Astrocyte (in vitro differentiated cells and primary cell): ENCODE measurements around the gene SOBP. TPM values are rescaled to one million over a fixed set of nuclear protein-coding genes. Genes with fewer than 3 reads are reported as not detected.
A peak's percentile ranks its signal among the peaks of the same experiment; 100 is the strongest.

Experiments used
- DNase-seq: peaks from one replicate; pipeline ENCODE4 v3.0.0-alpha.2; 2010; ENCODE audit warnings: low read depth
- FAIRE-seq: peaks from 2 replicates; lab custom pipeline; 2011; peaks lifted over from hg19 to GRCh38; lab: Jason Lieb, UNC
- H2AFZ ChIP-seq: 2 replicates; pipeline ENCODE4 v1.6.0; 2012; ENCODE audit warnings: low read depth, low read length, inconsistent platforms
- H3K27ac ChIP-seq: 2 replicates; pipeline ENCODE4 v1.5.1; 2011; ENCODE audit warnings: low read depth, low read length, inconsistent platforms
- H3K27me3 ChIP-seq: 2 replicates; pipeline ENCODE4 v1.6.0; 2011; ENCODE audit warnings: low read length, inconsistent platforms; ENCODE audit not compliant: insufficient read depth
- H3K36me3 ChIP-seq: 2 replicates; pipeline ENCODE4 v1.5.1; 2011; ENCODE audit warnings: low read length, inconsistent platforms; ENCODE audit not compliant: insufficient read depth
- H3K4me1 ChIP-seq: 2 replicates; pipeline ENCODE4 v1.5.1; 2011; ENCODE audit warnings: low read length, inconsistent platforms; ENCODE audit not compliant: insufficient read depth
- H3K4me2 ChIP-seq: 2 replicates; pipeline ENCODE4 v1.6.0; 2012; ENCODE audit warnings: low read length, inconsistent platforms
- H3K4me3 ChIP-seq: 2 replicates; pipeline ENCODE4 v1.5.1; 2011; ENCODE audit warnings: low read depth, mild to moderate bottlenecking, low read length, inconsistent platforms; ENCODE audit not compliant: insufficient read depth
- H3K79me2 ChIP-seq: 2 replicates; pipeline ENCODE4 v1.6.0; 2012; ENCODE audit warnings: mild to moderate bottlenecking, low read length, inconsistent platforms; ENCODE audit not compliant: insufficient read depth
- H3K9ac ChIP-seq: 2 replicates; pipeline ENCODE4 v1.6.0; 2012; ENCODE audit warnings: mild to moderate bottlenecking, low read length, inconsistent platforms
- H3K9me3 ChIP-seq: 2 replicates; pipeline ENCODE4 v1.5.1; 2012; ENCODE audit warnings: low read depth, mild to moderate bottlenecking, low read length, inconsistent platforms; ENCODE audit not compliant: insufficient read depth
- H4K20me1 ChIP-seq: 2 replicates; pipeline ENCODE4 v1.6.0; 2012; ENCODE audit warnings: low read length, inconsistent platforms; ENCODE audit not compliant: insufficient read depth
- H3K27ac Mint-ChIP-seq: one replicate; pipeline ENCODE4 v1.8.0; 2021; ENCODE audit warnings: mild to moderate bottlenecking, mixed read lengths; ENCODE audit not compliant: unreplicated experiment
- H3K27me3 Mint-ChIP-seq: one replicate; pipeline ENCODE4 v1.8.0; 2021; ENCODE audit warnings: low read depth, mixed read lengths; ENCODE audit not compliant: unreplicated experiment
- H3K36me3 Mint-ChIP-seq: one replicate; pipeline ENCODE4 v1.8.0; 2021; ENCODE audit warnings: low read depth, mixed read lengths; ENCODE audit not compliant: unreplicated experiment
- H3K4me1 Mint-ChIP-seq: one replicate; pipeline ENCODE4 v1.8.0; 2021; ENCODE audit warnings: low read depth, mixed read lengths; ENCODE audit not compliant: unreplicated experiment
- H3K4me3 Mint-ChIP-seq: one replicate; pipeline ENCODE4 v1.8.0; 2021; ENCODE audit warnings: mild to moderate bottlenecking, moderate library complexity, mixed read lengths; ENCODE audit not compliant: unreplicated experiment
- H3K9me3 Mint-ChIP-seq: one replicate; pipeline ENCODE4 v1.8.0; 2021; ENCODE audit warnings: mild to moderate bottlenecking, mixed read lengths; ENCODE audit not compliant: unreplicated experiment
- EZH2 ChIP-seq: IDR thresholded peaks from 2 replicates; pipeline ENCODE4 v1.6.1; 2012; ENCODE audit warnings: mild to moderate bottlenecking, low read length, inconsistent platforms; ENCODE audit not compliant: insufficient read depth
- total RNA-seq: library from RNA; stranded (reverse); gene quantifications from 2 replicates; pipeline ENCODE4 v1.2.1, GENCODE V29; 2021
- TF ChIP-seq, protein P1 (sequence below): IDR thresholded peaks from 2 replicates; pipeline ENCODE4 v1.5.1; 2011; ENCODE audit warnings: low read depth, mild to moderate bottlenecking, inconsistent platforms, low read length, moderate library complexity; ENCODE audit not compliant: insufficient read depth

The SOBP gene
- total RNA-seq, 1 donor from 2014 or later: 4.7 TPM

DNA sequence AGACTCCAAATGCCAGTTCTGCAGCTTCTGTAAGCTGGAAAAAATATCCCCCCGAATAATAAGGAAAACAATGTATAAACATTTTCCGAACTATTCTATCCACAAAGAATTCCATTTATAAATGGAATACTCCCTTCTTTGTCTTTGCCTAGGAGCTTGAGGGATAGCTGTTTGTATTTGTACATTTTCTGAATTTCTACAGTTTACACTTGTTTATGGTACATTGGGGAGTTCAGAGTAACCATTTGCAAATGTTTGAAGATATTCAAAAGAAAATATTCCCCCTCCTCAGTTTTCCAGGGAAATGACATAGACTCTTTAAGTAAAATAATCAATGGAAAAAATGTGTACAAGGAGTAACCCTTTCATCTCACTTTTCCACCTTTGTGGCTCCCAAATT is 149.6 kb downstream of the SOBP start:
- Mint-ChIP-seq H3K27ac (no peak overlapping the region), H3K9me3 (peaks cover 2% of the 10 kb centered on the region), H3K36me3 (peaks cover 2% of the 10 kb centered on the region), H3K4me1 (no peaks in the 10 kb centered on the region), H3K4me3 (no peak overlapping the region), H3K27me3 (peaks cover 34% of the 10 kb centered on the region)
- no peaks in the 10 kb centered on the region for H3K4me1 ChIP-seq
- no peak overlapping the region for H3K9ac ChIP-seq
- no peak overlapping the region for H2AFZ ChIP-seq
- no peaks in the 10 kb centered on the region for H4K20me1 ChIP-seq
- peaks cover 13% of the 10 kb centered on the region for H3K27me3 ChIP-seq
- TF ChIP-seq, protein P1, sequence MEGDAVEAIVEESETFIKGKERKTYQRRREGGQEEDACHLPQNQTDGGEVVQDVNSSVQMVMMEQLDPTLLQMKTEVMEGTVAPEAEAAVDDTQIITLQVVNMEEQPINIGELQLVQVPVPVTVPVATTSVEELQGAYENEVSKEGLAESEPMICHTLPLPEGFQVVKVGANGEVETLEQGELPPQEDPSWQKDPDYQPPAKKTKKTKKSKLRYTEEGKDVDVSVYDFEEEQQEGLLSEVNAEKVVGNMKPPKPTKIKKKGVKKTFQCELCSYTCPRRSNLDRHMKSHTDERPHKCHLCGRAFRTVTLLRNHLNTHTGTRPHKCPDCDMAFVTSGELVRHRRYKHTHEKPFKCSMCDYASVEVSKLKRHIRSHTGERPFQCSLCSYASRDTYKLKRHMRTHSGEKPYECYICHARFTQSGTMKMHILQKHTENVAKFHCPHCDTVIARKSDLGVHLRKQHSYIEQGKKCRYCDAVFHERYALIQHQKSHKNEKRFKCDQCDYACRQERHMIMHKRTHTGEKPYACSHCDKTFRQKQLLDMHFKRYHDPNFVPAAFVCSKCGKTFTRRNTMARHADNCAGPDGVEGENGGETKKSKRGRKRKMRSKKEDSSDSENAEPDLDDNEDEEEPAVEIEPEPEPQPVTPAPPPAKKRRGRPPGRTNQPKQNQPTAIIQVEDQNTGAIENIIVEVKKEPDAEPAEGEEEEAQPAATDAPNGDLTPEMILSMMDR: no peak
- TF ChIP-seq EZH2: no peak
- no peak overlapping the region for H3K4me3 ChIP-seq
- no peak for FAIRE-seq
- no peaks in the 10 kb centered on the region for H3K9me3 ChIP-seq
- no peak for DNase-seq
- no peak overlapping the region for H3K4me2 ChIP-seq
- H3K27ac ChIP-seq: no peak overlapping the region
- no peaks in the 10 kb centered on the region for H3K79me2 ChIP-seq
- no peaks in the 10 kb centered on the region for H3K36me3 ChIP-seq

DNA sequence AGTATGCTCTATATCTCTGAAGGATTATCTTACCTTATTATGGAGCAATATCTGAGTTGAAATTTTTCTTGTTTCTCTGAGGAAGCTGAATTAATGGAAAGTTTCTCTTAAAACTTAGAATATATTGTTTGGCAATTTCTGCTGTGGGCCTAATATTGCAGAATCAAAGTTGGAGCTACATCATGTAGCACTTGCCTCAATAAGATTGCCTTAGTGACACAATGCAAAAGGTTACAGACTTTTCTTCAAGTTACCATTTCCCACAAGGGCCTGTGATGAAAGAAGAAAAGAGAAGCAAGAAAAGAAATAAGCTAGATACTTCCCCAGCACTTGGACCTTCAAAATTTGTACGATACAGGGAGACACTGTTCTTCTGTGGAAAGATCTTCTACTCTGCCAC is 151.2 kb downstream of the SOBP start:
- no peaks in the 10 kb centered on the region for H3K36me3 ChIP-seq
- H3K4me1 ChIP-seq: no peaks in the 10 kb centered on the region
- FAIRE-seq: no peak

GRCh38 chr6:107641500-107641941 is 151.6 kb downstream of the SOBP start:
- H3K4me3 Mint-ChIP-seq: no peak overlapping the region
- H3K27me3 Mint-ChIP-seq: peaks cover 22% of the 10 kb centered on the region
- no peaks in the 10 kb centered on the region for H3K4me1 Mint-ChIP-seq
- Histone ChIP-seq H3K9me3 (no peaks in the 10 kb centered on the region), H3K4me2 (peak overlapping the region; percentile 50), H2AFZ (peak overlapping the region; percentile 11), H4K20me1 (no peaks in the 10 kb centered on the region), H3K27ac (no peak overlapping the region), H3K4me1 (no peaks in the 10 kb centered on the region), H3K27me3 (peaks cover 10% of the 10 kb centered on the region), H3K36me3 (no peaks in the 10 kb centered on the region), H3K9ac (no peak overlapping the region), H3K79me2 (no peaks in the 10 kb centered on the region), H3K4me3 (no peak overlapping the region)
- no peak for DNase-seq
- no peaks in the 10 kb centered on the region for H3K36me3 Mint-ChIP-seq
- no peaks in the 10 kb centered on the region for H3K9me3 Mint-ChIP-seq
- H3K27ac Mint-ChIP-seq: no peak overlapping the region
- FAIRE-seq: no peak
- TF ChIP-seq, protein P1: no peak
- no peak for TF ChIP-seq EZH2

More for the DNA sequence above, 151.2 kb downstream of the SOBP start:
- peaks cover 26% of the 10 kb centered on the region for H3K27me3 Mint-ChIP-seq
- no peak overlapping the region for H3K4me3 ChIP-seq
- no peak overlapping the region for H3K27ac ChIP-seq
- H3K36me3 Mint-ChIP-seq: no peaks in the 10 kb centered on the region
- H2AFZ ChIP-seq: no peak overlapping the region
- H3K27ac Mint-ChIP-seq: no peak overlapping the region
- H3K4me3 Mint-ChIP-seq: no peak overlapping the region
- no peak overlapping the region for H3K9ac ChIP-seq
- H3K79me2 ChIP-seq: no peaks in the 10 kb centered on the region
- H3K9me3 ChIP-seq: no peaks in the 10 kb centered on the region
- no peaks in the 10 kb centered on the region for H4K20me1 ChIP-seq
- no peaks in the 10 kb centered on the region for H3K9me3 Mint-ChIP-seq
- H3K27me3 ChIP-seq: peaks cover 10% of the 10 kb centered on the region
- H3K4me2 ChIP-seq: no peak overlapping the region
- H3K4me1 Mint-ChIP-seq: no peaks in the 10 kb centered on the region
- no peak for DNase-seq
- no peak for TF ChIP-seq EZH2
- TF ChIP-seq, protein P1: no peak
